ENCODE data around the gene ZP3.
"Not testable (repeated sequence)": the region's sequence is repeated elsewhere in the genome, so short reads cannot be mapped to it uniquely, and the experiment has no call there.

ZP3 gene

GRCh38 chr7:76424413-76425111 is at the start of gene ZP3:
Gene ZP3 (plus strand): TSS chr7:76424950. CDS start chr7:76424965, 15 bp downstream.
- no peak for DNase-seq (ENCODE audit: low read depth in 3 of 3, low spot score in 1 of 3)

GRCh38 chr7:76375251-76375650 is 49.5 kb upstream of the ZP3 start:
- DNase-seq (ENCODE audit: low read depth in 3 of 3, low spot score in 1 of 3): no peak

- DNase-seq (ENCODE audit: low read depth in 3 of 3, low spot score in 1 of 3): no peak
Measured at GRCh38 chr7:76377186-76377918, 47.4 kb upstream of the ZP3 start.

GRCh38 chr7:76380623-76380966 is 44.2 kb upstream of the ZP3 start:
- DNase-seq (ENCODE audit: low read depth in 3 of 3, low spot score in 1 of 3): no peak

GRCh38 chr7:76381814-76382213 is 42.9 kb upstream of the ZP3 start:
- DNase-seq (ENCODE audit: low read depth in 3 of 3, low spot score in 1 of 3): no peak

- DNase-seq (ENCODE audit: low read depth in 3 of 3, low spot score in 1 of 3): no peak
Measured at GRCh38 chr7:76383089-76383944, 41.4 kb upstream of the ZP3 start.

GRCh38 chr7:76386691-76387260 is 38.0 kb upstream of the ZP3 start:
- DNase-seq (ENCODE audit: low read depth in 3 of 3, low spot score in 1 of 3): no peak

- DNase-seq (ENCODE audit: low read depth in 3 of 3, low spot score in 1 of 3): not testable (repeated sequence)
Measured at GRCh38 chr7:76387789-76388188, 37.0 kb upstream of the ZP3 start.

- DNase-seq (ENCODE audit: low read depth in 3 of 3, low spot score in 1 of 3): no peak
Measured at GRCh38 chr7:76390092-76390491, 34.7 kb upstream of the ZP3 start.

- no peak for DNase-seq (ENCODE audit: low read depth in 3 of 3, low spot score in 1 of 3)
Measured at GRCh38 chr7:76392531-76393115, 32.1 kb upstream of the ZP3 start.

- DNase-seq (ENCODE audit: low read depth in 3 of 3, low spot score in 1 of 3): peak; percentile 72 to 88 (median 88)
Measured at GRCh38 chr7:76393116-76394031, 31.4 kb upstream of the ZP3 start.

GRCh38 chr7:76394957-76395356 is 29.8 kb upstream of the ZP3 start:
- DNase-seq (ENCODE audit: low read depth in 3 of 3, low spot score in 1 of 3): no peak

- DNase-seq (ENCODE audit: low read depth in 3 of 3, low spot score in 1 of 3): not testable (repeated sequence)
Measured at GRCh38 chr7:76395605-76395964, 29.2 kb upstream of the ZP3 start.

- no peak for DNase-seq (ENCODE audit: low read depth in 3 of 3, low spot score in 1 of 3)
Measured at GRCh38 chr7:76395965-76396726, 28.6 kb upstream of the ZP3 start.

GRCh38 chr7:76396864-76397263 is 27.9 kb upstream of the ZP3 start:
- no peak for DNase-seq (ENCODE audit: low read depth in 3 of 3, low spot score in 1 of 3)

- peak; percentile 49 to 86 (median 60) for DNase-seq (ENCODE audit: low read depth in 3 of 3, low spot score in 1 of 3)
Measured at GRCh38 chr7:76397409-76398183, 27.2 kb upstream of the ZP3 start.

GRCh38 chr7:76400248-76400647 is 24.5 kb upstream of the ZP3 start:
- no peak for DNase-seq (ENCODE audit: low read depth in 3 of 3, low spot score in 1 of 3)

GRCh38 chr7:76403097-76403496 is 21.7 kb upstream of the ZP3 start:
- not testable (repeated sequence) for DNase-seq (ENCODE audit: low read depth in 3 of 3, low spot score in 1 of 3)
